ENCODE results near the gene DIP2C. TPM values are rescaled to one million over a fixed set of nuclear protein-coding genes. Genes with fewer than 3 reads are reported as not detected.

DIP2C gene
- total RNA-seq, 1 donor: 19.9 TPM

DNA sequence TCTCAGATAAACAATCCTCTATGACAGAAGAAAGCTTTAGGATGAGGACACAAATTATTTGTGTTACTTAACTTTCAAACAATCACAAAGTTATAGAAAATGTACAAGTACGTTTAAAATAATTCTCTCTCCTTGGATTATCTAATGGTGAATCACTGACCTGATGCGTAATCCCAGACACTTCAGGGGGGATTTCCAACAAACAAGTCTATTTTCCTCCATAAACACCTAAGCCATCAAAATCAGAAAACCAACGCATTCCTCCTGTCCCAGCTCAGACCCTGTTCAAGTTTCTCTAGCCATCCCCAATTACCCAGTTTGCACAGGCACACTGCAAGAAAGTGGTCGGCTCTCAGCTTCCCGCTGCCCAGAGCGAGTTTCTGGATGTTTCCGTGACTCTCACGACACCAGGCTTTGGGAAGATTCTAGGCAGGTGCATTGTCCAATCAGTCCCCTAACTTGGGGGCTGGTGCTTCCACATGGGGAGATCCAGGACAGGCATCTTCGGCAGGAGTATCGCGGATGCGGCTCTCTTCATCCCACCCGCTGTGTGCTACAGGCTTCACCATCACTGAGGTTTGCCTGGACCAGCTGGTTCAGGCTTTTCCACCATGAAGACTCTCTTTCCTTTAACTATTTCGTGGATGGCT, 354.2 kb downstream of the DIP2C start:
- DNase-seq (ENCODE audit: low read depth): no peak
- no peak overlapping the region for H3K4me3 ChIP-seq (ENCODE audit: low read depth, low read length)
- TF ChIP-seq, protein P1, sequence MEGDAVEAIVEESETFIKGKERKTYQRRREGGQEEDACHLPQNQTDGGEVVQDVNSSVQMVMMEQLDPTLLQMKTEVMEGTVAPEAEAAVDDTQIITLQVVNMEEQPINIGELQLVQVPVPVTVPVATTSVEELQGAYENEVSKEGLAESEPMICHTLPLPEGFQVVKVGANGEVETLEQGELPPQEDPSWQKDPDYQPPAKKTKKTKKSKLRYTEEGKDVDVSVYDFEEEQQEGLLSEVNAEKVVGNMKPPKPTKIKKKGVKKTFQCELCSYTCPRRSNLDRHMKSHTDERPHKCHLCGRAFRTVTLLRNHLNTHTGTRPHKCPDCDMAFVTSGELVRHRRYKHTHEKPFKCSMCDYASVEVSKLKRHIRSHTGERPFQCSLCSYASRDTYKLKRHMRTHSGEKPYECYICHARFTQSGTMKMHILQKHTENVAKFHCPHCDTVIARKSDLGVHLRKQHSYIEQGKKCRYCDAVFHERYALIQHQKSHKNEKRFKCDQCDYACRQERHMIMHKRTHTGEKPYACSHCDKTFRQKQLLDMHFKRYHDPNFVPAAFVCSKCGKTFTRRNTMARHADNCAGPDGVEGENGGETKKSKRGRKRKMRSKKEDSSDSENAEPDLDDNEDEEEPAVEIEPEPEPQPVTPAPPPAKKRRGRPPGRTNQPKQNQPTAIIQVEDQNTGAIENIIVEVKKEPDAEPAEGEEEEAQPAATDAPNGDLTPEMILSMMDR (IDR thresholded peaks at IDR 0.05; ENCODE audit: insufficient read depth, low read depth, low read length): no peak

DNA sequence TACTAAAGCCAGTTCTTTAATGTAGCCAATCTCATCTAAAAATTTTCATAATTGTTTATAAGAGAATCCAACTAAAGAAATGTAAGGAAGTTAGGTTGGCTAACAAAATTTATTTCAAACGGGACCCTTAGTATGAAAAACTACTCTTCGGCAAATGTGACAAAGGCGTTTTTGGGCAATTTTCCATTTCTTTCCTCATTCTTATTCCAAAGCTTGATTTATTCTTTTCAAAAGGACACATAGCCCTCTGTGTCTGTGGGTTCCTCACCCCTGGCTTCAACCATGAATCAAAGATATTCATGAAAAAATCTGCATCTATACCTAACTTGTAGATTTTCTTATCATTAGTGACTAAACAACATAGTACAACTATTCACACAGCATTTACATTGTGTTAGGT, 358.3 kb downstream of the DIP2C start:
- TF ChIP-seq, protein P1 (IDR thresholded peaks at IDR 0.05; ENCODE audit: insufficient read depth, low read depth, low read length): no peak
- no peak overlapping the region for H3K4me3 ChIP-seq (ENCODE audit: low read depth, low read length)
- DNase-seq (ENCODE audit: low read depth): no peak

DNA sequence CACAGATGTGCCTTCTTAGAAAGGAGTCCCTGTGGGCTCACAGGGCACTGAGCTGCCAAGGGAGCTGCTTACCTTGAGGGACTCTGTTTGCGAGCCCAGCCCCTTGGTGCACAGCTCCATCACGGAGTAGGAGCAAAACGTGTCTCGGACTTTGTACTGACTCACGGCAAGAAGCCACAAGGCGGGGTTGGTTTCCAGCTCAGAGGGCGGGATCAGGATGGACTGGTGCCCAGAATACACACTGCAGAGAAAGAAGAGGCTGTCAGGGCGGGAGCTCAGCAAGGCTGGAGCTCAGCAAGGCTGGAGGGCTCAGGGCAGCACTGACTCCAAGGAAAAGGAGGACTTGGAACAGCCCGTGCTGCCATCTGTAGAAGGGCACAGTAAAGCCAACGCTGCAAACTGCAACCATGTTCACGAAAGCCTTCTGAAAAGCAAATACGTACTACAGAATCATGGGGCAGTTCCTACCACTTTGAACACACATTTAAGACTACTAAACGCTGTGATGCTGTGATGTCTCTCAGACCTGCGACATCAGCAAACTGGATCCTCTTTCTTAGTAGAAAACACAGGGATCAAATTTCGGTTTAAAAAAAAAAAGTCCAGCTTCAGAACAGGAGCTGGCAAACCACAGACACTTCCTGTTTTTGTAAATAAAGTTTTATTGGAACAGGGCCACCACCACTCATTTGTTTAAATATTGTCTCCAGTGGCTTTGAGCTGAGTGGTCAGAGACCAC, 359.9 kb downstream of the DIP2C start:
- TF ChIP-seq, protein P1 (IDR thresholded peaks at IDR 0.05; ENCODE audit: insufficient read depth, low read depth, low read length): peak; percentile 32

DNA sequence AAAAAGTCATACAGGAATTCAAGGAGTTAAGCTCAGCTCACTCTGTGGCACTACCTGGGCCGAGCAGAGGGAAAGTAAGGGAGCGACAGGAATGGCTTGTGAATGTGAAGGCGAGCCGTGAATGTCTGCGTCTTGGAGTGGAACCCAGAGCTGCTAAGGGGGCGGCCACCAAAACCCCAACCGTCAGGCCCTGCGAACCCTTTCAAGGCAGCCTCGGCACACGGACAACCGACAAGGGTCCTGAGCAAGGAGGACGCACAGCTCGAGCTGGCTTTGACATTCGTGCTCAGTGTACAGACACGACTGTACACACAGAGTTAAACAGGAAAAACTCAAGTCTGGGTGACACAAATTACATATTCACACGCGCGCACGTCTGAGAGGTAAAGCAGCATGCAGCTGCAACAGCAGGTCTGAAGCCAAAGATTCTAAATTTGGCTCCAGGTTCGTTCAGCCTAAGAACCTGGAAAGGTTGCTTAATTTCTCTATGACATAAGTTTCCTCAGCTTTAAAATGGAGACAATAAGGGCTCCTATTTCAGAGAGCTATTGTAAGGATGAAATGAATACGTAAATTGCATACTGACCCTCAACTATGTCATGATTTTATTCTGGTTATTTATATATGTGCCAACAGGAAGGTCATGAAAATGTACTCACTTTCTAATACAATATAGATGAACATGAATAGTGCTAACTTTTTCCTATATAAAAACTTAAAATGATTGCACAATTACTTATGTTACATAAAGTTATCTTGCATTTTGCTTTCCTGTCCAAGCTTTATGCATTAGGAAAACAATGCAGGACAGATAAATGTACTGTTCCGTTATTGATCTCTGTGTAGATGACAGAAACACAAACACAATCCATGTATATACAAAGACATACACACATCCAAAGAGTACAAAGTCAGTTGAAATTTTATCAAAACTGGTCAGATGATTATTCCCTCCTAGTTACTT, 361.3 kb downstream of the DIP2C start:
- no peak overlapping the region for H3K4me3 ChIP-seq (ENCODE audit: low read depth, low read length)
- no peak for DNase-seq (ENCODE audit: low read depth)
- TF ChIP-seq, protein P1 (IDR thresholded peaks at IDR 0.05; ENCODE audit: insufficient read depth, low read depth, low read length): no peak

More for the DNA sequence above, 359.9 kb downstream of the DIP2C start:
- DNase-seq (ENCODE audit: low read depth): peak; percentile 94
- H3K4me3 ChIP-seq (ENCODE audit: low read depth, low read length): peak overlapping the region; percentile 47

DNA sequence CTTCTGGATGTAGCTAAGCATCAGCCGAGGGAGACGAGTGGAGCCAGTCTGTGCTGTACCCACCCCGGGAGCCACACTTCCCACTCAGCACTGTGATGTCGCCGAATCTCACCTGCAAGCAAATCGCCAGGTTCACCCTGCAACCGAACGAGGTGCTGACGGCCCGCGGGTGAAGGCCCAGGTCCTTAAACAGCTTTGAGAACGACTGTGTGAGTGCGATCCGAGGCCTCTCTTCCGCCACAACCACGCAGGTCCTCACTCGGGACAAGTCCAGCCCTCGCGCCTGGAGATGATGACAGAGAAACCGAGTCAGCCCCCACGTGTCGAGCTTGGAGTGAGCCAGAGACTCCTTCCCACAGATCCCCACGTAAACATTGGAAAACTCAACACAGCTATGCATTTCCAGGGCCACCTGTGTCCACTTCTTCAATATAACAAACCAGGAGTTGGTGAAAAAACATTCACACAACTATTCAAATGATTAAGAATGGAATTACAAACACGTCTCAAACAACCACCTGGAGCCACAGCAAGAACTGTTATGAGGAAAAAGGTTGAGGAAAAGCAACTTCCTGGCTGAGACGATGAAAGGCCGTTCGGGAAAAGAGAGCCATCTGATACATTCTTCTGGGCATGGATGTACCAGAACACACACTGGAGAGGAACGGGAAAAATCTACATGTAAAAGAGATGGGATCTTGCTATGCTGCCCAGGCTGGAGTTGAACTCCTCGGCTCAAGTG, 362.4 kb downstream of the DIP2C start:
- no peak overlapping the region for H3K4me3 ChIP-seq (ENCODE audit: low read depth, low read length)
- TF ChIP-seq, protein P1 (IDR thresholded peaks at IDR 0.05; ENCODE audit: insufficient read depth, low read depth, low read length): no peak
- no peak for DNase-seq (ENCODE audit: low read depth)

DNA sequence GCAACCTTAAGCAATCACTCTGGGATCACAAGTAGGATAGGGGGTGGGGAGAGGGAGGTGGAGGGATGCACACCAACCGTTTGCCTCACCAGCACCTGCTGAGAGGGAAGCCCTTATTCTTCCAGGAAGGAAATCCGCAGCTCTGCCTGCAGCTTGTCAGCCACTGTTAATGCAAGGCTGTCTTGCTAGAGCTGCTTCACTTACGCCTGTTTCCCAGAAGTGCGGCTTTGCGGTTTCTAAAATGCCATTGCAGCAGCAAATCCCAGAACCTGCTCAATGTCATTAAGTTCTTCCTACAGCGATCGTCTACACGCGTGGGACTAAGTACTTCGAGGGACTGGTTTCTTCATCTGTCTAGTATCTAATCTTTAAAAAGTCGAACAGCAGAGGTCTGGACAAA, 363.1 kb downstream of the DIP2C start:
- TF ChIP-seq, protein P1 (IDR thresholded peaks at IDR 0.05; ENCODE audit: insufficient read depth, low read depth, low read length): no peak
- no peak overlapping the region for H3K4me3 ChIP-seq (ENCODE audit: low read depth, low read length)
- peak; percentile 94 for DNase-seq (ENCODE audit: low read depth)
